ENCODE measurements around the gene SNN. TPM values are rescaled to one million over a fixed set of nuclear protein-coding genes. Genes with fewer than 3 reads are reported as not detected.

The SNN gene
- total RNA-seq, 2 donors from 2014 or later, result 7.5 to 10.9 TPM

GRCh38 chr16:11721781-11722467, 53.7 kb downstream of the SNN start:
- no peak for TF ChIP-seq POLR2A (IDR thresholded peaks at IDR 0.05)
- TF ChIP-seq CTCF (IDR thresholded peaks at IDR 0.05), result no peak
- Histone ChIP-seq H3K27ac (peak overlapping the region in 3 of 4 donors; percentile 7 to 28 (median 21)), H3K4me3 (no peak overlapping the region), H3K27me3 (no peaks in the 10 kb centered on the region), H3K36me3 (replicated peaks in 1 of 2; ENCODE audit: insufficient read depth in 1 of 2, low read depth in 2 of 2) (peaks cover 9 to 12% of the 10 kb centered on the region in 2 donors), H3K4me1 (peaks cover 77% of the 10 kb centered on the region), H3K9me3 (no peaks in the 10 kb centered on the region)
- ATAC-seq (no peak), DNase-seq (no peak)
- intact Hi-C loops (cut with DNase I), result no loop called here
- 36 to 57% methylated on average over 4 of the region's 4 CpGs for WGBS, 2 donors

GRCh38 chr16:11722468-11722808, 54.2 kb downstream of the SNN start:
- H3K9me3 ChIP-seq, result no peaks in the 10 kb centered on the region
- intact Hi-C loops (cut with DNase I), result no loop called here

GRCh38 chr16:11725457-11725856, 57.2 kb downstream of the SNN start:
- 28 to 32% methylated on average over 1 of the region's 1 CpG for WGBS, 2 donors
- Histone ChIP-seq H3K9me3 (no peaks in the 10 kb centered on the region), H3K36me3 (replicated peaks in 1 of 2; ENCODE audit: insufficient read depth in 1 of 2, low read depth in 2 of 2) (peaks cover 9 to 11% of the 10 kb centered on the region in 2 donors), H3K27ac (peak overlapping the region; percentile 8 to 80 (median 60)), H3K4me3 (no peak overlapping the region), H3K27me3 (no peaks in the 10 kb centered on the region), H3K4me1 (peaks cover 70% of the 10 kb centered on the region)
- ATAC-seq (no peak), DNase-seq (no peak)
- no peak for TF ChIP-seq CTCF (IDR thresholded peaks at IDR 0.05)
- no peak for TF ChIP-seq POLR2A (IDR thresholded peaks at IDR 0.05)
- intact Hi-C loops (cut with DNase I), result no loop called here

More at GRCh38 chr16:11722468-11722808, 54.2 kb downstream of the SNN start:
- Histone ChIP-seq H3K4me3 (no peak overlapping the region), H3K27me3 (no peaks in the 10 kb centered on the region), H3K36me3 (replicated peaks in 1 of 2; ENCODE audit: insufficient read depth in 1 of 2, low read depth in 2 of 2) (peaks cover 9 to 12% of the 10 kb centered on the region in 2 donors), H3K4me1 (peaks cover 72% of the 10 kb centered on the region), H3K27ac (peak overlapping the region in 3 of 4 donors; percentile 7 to 28 (median 21))
- ATAC-seq (no peak), DNase-seq (no peak)
- TF ChIP-seq CTCF (IDR thresholded peaks at IDR 0.05) (no peak), POLR2A (IDR thresholded peaks at IDR 0.05) (no peak)
- WGBS, 2 donors, result 47 to 55% methylated on average over 3 of the region's 3 CpGs

GRCh38 chr16:11726008-11726407, 57.8 kb downstream of the SNN start:
- TF ChIP-seq CTCF (IDR thresholded peaks at IDR 0.05) (no peak), POLR2A (IDR thresholded peaks at IDR 0.05) (no peak)
- H3K9me3 ChIP-seq, result no peaks in the 10 kb centered on the region
- peak overlapping the region; percentile 46 to 80 (median 60) for H3K27ac ChIP-seq
- H3K27me3 ChIP-seq, result no peaks in the 10 kb centered on the region
- DNase-seq (peak; percentile 53 to 75 (median 71)), ATAC-seq (peak; percentile 91)
- H3K4me3 ChIP-seq, result no peak overlapping the region
- peaks cover 5 to 7% of the 10 kb centered on the region in 2 donors for H3K36me3 ChIP-seq (replicated peaks in 1 of 2; ENCODE audit: insufficient read depth in 1 of 2, low read depth in 2 of 2)
- WGBS, 2 donors, result 5 to 16% methylated on average over 7 to 8 of the region's 8 CpGs
- peaks cover 74% of the 10 kb centered on the region for H3K4me1 ChIP-seq
- intact Hi-C loops (cut with DNase I), result no loop called here
